CD4-positive, alpha-beta T cell treated with Interleukin-15 for 4 hours (primary cell): ENCODE data around the gene ZBTB11.
"Not testable (repeated sequence)": the region's sequence is repeated elsewhere in the genome, so short reads cannot be mapped to it uniquely, and the experiment has no call there.

Experiments
- DNase-seq: peaks from one replicate; pipeline ENCODE4 v3.0.0-alpha.2; 2020; ENCODE audit warnings: low spot score

Gene ZBTB11, protein sequence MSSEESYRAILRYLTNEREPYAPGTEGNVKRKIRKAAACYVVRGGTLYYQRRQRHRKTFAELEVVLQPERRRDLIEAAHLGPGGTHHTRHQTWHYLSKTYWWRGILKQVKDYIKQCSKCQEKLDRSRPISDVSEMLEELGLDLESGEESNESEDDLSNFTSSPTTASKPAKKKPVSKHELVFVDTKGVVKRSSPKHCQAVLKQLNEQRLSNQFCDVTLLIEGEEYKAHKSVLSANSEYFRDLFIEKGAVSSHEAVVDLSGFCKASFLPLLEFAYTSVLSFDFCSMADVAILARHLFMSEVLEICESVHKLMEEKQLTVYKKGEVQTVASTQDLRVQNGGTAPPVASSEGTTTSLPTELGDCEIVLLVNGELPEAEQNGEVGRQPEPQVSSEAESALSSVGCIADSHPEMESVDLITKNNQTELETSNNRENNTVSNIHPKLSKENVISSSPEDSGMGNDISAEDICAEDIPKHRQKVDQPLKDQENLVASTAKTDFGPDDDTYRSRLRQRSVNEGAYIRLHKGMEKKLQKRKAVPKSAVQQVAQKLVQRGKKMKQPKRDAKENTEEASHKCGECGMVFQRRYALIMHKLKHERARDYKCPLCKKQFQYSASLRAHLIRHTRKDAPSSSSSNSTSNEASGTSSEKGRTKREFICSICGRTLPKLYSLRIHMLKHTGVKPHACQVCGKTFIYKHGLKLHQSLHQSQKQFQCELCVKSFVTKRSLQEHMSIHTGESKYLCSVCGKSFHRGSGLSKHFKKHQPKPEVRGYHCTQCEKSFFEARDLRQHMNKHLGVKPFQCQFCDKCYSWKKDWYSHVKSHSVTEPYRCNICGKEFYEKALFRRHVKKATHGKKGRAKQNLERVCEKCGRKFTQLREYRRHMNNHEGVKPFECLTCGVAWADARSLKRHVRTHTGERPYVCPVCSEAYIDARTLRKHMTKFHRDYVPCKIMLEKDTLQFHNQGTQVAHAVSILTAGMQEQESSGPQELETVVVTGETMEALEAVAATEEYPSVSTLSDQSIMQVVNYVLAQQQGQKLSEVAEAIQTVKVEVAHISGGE

DNA sequence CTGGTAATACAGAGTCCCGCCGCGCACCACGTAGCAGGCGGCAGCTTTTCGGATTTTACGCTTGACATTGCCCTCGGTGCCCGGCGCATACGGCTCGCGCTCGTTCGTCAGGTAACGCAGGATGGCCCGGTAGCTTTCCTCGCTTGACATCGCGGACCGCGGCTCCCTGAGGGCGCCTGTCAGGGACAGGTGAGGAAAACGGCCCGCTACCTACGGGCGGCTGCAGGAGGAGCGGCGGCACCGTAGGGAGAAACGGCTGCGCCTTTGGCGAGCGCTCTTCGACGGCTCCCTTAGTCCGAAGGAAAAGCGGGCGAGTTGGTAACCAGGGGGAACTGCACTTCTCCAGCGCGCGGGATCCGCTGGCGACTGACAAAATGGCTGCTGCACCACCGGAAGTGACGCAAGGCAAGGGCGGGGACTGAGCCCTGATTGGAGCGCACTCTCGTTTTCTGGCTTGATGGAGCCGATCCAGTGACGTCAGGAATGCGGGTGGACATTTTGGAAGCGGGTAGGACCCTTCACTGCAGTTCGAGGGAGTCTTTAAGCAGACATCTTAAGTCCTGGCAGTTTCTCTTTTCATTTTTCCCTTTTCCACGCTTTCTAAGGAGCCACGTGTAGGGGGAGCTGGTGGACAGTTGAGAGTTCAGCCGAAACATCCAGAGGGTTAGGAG, at the start of gene ZBTB11:
TSS of gene ZBTB11 (minus strand) at position 368 of the 671 bp plus-strand sequence. CDS start at position 150, 218 bp downstream.
- peak; percentile 100 for DNase-seq

DNA sequence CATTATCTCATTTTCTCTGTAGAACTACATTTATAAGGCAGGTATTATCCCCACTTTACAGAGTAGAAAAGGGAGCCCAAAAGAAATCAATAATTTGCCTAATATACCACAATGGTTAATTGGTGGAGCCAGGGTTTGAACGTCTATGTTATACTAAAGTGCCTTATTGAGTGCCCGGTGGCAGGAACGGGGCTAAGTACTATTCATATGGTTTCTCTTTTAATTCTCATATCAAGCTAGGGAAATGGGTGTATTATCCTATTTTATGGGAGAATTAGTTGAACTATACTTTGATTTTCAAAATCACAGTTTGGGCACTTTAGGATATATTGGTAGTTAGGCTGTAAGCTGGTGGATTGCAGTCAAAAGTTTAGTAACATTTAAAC, 49.0 kb upstream of the ZBTB11 start:
- no peak for DNase-seq

DNA sequence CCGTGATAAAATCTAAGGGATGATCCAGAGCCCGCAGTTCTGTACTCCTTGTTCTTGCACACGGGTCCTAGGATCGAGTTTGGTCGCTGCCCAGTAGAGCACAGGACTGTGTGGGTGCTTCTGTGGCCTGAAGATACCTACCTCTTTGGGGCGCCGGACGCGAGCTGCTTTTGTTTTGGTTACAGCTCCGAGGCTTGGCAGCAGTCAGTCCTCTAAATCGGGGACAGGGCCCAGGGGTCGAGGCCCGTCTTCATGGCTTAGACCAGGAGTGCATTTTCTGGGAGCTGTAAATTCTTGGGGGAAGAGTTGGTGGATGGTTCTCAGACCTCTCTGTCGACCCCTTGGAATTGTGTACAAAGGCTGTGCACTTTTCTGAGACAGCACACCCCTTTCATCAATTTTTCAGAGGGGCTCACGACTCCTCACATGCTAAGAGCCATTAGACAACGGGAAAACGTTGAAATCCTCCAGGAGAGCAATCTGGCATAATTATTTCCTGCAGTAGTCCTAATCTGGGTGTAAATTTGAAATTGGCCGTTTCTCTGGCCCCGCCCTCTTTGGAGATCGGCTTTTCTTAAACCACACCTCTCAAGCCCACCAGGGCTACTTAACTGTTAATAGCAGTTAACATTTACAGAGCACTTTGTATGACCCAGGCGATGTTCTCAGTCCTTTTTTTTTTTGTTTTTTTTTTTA, 48.4 kb upstream of the ZBTB11 start:
- DNase-seq, result peak; percentile 22

DNA sequence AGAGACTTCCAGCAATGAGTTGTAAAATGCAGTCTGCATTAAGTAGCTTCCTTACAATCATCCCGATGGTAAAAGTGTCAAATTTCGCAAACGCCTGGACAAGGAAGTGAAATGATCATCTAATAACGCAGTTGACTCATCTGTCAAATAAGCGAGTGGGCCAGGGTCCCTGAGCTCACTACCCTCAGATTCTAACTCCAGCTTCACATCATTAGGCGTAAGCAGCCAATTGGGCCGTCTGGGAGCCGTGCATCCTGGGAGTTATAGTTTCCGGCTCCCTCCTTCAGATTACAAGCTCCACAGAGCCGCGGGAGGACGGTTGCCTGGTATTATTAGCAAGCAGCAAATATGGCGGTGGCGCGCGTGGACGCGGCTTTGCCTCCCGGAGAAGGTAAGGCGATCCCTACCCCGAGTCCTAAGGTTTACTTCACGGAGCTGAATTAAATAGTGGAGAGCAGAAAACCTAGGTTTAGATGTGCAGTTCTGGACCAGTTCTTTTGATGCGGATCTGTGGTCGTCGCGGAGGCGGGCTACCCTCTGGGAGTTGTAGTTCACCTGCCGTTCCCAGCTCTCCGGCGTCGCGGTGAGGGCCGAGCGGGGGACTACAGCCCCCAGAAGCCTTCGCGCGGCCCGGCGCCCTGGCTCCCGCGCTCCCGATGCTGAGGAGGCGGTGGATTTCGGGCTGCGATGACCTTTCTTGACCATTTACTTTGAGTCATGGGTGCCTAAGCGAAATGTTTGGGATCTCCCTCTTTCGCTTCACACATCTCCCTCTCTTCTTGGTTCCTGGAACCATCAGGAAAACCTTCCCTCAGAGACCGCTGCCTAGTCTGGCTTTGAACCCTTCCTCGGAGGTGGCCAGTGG, 47.6 kb upstream of the ZBTB11 start, which contains the start of gene CEP97:
TSS of gene CEP97 (plus strand) at position 286 of the 865 bp plus-strand sequence. CDS start at position 349, 63 bp downstream.
- peak; percentile 84 for DNase-seq

DNA sequence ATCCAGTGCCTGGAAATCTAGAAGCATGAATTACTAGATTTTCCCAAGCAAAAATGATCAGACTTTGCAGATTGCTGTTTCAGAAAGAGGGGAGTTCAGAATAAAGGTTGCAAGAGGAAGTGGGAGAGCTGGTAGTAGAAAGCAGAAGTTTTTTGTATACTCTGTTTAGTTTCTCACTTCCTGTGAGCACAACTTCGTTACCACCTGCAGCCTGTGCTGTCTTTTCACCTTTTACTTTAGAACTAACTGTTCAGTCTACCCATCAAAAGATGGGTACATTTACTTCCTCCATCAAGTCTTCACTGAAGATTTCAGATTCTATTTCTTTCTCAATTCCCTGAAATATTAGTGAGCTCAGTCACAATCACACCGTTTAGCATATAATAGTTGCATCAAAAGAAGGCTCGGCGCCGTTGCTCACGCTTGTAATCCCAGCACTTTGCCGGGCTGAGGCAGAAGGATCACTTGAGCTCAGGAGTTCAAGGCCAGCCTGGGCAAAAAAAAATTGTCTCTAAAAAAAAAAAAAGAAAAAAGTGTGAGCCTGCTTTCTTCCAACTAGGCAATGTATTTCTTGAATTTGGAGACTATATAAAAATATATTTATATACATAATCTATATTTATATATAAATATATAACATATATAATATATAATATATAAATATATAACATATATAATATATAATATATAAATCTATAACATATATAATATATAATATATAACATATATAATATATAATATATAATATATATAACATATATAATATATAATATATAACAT, 45.7 kb upstream of the ZBTB11 start:
- peak; percentile 30 for DNase-seq

DNA sequence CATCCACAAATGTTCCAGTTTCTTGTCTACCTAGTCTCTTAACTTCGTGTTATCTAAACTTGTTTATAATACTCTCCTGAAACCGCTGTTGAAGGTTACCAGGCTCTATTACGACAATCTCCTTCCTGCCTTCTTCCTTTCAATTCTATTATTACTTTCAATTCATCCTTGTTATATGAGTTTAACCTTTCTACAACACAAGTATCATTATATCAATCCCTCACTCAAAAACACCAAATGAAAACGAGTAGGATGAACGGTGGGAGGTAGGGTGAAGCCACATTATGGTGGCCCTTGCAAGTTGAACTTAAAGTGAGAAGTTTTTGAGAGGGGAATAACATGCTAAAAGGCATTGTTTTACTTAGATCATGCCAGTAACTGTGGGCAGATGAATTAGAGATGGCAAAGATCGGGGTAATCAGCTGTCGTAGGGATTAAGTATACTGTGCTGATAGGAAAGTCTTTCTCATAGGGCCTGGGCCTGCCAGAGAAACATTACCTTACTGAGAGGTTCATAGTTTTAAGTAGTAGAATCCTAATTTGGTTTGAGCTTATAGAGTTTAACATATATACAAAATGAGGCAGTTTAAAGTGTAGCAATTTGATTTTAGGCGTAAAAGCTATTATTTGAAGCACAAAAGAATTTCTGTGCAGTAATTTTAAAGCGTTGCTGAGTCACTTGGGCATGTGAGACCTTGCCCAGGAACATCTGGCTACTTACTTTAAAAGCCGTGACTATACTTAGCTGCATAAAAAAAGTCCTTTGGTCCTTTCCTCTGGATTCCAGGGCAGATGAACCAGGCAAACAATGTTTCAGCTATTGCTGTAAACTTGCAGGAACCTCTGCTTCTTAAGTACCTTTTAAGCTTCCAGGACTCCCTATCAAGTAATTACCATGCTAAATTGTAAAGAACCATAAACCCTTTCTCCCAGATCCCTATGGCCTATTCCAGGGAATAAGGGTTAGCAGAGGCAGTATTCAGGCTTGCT, 44.2 kb upstream of the ZBTB11 start:
- no peak for DNase-seq

DNA sequence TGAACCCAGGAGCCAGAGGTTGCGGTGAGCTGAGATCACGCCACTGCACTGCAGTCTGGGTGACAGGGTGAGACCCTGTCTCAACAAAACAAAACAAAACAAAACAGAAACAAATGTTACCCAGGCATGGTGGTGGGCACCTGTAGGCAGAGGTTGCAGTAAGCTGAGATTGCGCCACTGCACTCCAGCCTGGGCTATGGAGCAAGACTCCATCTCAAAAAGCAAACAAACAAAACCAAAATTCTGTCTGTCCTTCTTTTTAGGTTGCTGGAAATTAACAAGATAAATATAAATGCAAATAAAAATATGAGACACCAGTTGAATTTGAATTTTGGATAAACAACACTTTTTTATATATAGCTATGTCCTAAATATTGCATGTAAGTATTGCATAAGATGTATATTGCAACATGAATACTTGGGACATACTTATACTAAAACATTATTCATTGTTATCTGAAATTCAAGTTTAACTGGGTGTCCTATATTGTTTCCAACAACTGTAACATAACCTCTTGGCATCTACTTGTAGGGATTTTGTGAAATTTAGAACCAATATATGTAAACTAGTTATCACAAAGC, 42.8 kb upstream of the ZBTB11 start:
- DNase-seq, result no peak

DNA sequence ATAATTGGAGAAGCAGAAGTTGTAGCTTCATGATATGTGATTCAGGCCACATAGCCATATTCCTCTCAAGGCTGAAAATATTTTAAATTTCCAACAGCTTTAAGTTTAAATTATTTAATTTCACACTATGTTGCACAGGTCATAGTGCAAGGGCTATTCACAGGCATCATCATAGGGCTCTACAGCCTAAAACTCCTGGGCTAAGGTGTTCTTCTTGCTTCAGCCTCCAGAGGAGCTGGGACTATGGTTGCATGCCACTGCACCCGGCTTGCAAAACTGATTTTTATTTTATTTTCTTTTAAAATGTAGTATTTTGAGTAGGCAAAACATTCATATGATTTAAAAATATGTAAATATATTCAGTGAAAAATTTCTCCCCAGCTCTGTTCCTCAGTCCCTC, 41.5 kb upstream of the ZBTB11 start:
- DNase-seq, result no peak

DNA sequence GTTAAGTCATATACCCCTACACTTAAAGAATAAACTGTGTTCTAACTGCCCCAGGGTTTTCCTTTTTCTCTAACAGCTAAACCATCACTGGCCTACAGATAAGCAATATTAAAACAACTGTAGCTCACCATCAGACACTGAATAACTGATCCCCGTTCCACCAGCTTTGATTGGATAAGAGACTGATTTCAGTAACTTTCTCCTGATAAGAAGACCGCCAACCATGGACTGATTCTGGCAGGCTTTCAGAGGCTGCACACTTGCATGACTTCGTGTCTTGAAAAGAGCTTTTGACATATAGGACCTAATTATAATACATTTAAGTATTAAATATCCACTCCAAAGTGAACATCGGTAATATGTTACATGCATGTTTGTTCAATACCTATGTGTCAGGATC, 32.2 kb upstream of the ZBTB11 start:
- no peak for DNase-seq

DNA sequence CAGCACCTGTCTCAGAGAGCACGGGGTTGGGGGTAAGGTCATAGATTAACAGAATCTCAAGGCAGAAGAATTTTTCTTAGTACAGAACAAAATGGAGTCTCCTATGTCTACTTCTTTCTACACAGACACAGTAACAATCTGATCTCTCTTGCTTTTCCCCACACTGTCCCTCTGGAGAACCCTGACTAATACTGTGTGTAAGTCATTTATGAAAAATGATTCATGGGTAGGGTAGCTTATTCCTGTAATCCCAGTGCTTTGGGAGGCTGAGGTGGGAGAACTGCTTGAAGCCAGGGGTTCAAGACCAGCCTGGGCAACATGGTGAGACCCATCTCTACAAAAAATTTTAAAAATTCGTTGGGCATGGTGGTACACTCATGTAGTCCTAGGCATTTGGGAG, 27.7 kb upstream of the ZBTB11 start:
- DNase-seq, result not testable (repeated sequence)

DNA sequence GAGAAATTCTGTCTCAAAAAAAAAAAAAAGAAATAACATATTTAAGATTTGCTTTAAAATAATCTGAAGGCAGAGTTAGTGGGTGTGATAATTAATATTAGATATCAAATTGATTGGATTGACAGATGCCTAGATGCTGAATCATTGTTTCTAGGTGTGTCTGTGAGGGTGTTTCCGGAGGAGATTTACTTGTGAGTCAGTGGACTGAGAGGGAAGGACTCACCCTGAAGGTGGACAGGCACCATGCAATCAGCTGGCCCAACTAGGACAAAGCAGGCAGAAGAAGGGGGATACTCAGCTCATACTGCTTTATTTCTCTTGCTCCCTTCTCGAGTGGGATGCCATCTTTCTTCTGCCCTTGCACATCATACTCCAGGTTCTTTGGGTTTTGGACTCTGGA, 26.2 kb upstream of the ZBTB11 start:
- no peak for DNase-seq

DNA sequence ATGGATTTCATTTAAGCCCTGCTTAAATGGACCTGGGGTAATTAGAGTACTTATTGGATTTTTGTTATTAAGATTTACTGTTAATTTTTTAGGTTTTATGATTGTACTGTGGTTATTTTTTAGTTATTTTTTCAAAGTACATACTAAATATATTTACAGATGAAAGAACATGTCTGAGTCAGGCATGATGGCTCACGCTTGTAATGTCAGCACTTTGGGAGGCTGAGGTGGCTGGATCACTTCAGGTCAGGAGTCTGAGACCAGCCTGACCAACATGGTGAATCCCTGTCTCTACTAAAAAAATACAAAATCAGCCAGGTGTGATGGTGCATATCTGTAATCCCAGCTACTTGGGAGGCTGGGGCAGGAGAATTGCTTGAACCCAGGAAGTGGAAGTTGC, 25.8 kb upstream of the ZBTB11 start:
- no peak for DNase-seq

DNA sequence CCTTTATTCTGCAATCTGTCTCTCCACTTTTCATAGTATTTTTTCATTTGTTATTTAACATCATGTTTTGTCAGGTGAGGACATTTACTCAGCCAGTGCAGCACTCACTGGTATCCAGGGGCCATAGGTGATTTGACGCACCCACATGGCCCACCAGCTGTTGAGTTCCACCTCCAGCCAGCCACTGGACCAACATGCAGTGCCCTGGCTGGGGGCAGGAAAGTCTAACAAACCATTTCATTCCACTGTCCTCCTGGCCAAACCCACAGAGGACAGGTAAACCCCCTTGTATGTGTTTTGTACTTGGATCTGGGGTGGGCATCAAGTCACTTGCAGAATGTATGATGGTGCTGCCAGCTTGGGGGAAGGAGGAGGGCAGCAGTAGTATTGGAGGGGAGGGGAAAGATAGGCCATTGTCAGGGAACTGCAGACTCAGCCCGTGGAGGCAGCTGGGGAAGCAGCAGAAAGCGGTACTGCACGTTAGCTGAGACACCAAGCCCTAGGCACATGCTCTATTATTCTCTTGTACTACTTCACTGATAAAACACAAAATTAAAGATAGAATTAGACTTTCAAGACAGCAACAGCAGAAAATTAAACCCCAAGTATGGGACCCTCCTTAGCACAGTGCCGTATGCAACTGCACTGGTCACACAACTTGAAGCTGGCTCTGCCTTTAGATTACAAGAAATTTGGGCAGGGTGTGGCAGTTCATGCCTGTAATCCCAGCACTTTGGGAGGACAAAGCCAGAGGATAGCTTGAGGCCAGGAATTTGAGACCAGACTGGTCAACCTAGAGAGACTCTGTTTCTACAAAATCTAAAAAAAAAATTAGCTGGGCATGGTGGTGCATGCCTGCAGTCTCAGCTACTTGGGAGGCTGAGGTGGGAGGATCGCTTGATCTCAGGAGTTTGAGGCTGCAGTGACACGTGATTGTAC, 25.0 kb upstream of the ZBTB11 start:
- DNase-seq, result no peak

DNA sequence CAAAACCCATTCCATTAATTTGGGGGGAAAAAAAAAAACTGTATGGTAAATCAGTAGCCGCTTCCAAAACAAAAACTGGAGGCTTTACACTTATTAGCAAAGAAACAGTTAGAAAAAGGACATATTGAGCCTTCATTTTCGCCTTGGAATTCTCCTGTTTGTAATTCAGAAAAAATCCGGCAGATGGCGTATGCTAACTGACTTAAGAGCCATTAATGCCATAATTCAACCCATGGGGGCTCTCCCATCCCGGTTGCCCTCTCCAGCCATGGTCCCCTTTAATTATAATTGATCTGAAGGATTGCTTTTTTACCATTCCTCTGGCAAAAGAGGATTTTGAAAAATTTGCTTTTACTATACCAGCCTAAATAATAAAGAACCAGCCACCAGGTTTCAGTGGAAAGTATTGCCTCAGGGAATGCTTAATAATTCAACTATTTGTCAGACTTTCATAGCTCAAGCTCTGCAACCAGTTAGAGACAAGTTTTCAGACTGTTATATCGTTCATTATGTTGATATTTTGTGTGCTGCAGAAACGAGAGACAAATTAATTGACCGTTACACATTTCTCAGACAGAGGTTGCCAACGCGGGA, 18.9 kb upstream of the ZBTB11 start:
- peak; percentile 75 for DNase-seq

DNA sequence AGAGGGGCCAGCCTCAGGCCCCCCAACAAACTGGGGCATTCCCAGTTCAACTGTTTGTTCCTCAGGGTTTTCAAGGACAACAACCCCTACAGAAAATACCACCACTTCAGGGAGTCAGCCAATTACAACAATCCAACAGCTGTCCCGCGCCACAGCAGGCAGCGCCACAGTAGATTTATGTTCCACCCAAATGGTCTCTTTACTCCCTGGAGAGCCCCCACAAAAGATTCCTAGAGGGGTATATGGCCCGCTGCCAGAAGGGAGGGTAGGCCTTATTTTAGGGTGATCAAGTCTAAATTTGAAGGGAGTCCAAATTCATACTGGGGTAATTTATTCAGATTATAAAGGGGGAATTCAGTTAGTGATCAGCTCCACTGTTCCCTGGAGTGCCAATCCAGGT, 17.9 kb upstream of the ZBTB11 start:
- not testable (repeated sequence) for DNase-seq

DNA sequence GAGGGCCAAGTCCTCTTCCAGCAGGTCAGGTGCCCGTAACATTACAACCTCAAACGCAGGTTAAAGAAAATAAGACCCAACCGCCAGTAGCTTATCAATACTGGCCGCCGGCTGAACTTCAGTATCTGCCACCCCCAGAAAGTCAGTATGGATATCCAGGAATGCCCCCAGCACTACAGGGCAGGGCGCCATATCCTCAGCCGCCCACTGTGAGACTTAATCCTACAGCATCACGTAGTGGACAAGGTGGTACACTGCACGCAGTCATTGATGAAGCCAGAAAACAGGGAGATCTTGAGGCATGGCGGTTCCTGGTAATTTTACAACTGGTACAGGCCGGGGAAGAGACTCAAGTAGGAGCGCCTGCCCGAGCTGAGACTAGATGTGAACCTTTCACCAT, 16.6 kb upstream of the ZBTB11 start:
- DNase-seq, result peak; percentile 41
